HG02571 (cell line): ENCODE results near the gene HUNK.
"Not testable (repeated sequence)": the region's sequence is repeated elsewhere in the genome, so short reads cannot be mapped to it uniquely, and the experiment has no call there.

ENCODE experiments used
- ATAC-seq: cut with Tn5 transposase; IDR thresholded peaks from one replicate; pipeline ENCODE4 v1.9.1; 2021; ENCODE audit warnings: mild to moderate bottlenecking, moderate library complexity; ENCODE audit not compliant: unreplicated experiment

The HUNK gene

GRCh38 chr21:31870472-31871193 lies 2.2 kb upstream of the HUNK start:
- ATAC-seq: no peak

GRCh38 chr21:31871371-31871770 lies 1.4 kb upstream of the HUNK start:
- ATAC-seq: not testable (repeated sequence)

- no peak for ATAC-seq
Observed at GRCh38 chr21:31872072-31872451, 758 bp upstream of the HUNK start.

GRCh38 chr21:31873275-31873695 lies 465 bp downstream of the HUNK start:
- ATAC-seq: no peak

- no peak for ATAC-seq
Observed at GRCh38 chr21:31873696-31874599, 1.1 kb downstream of the HUNK start.

- ATAC-seq: no peak
Observed at GRCh38 chr21:31874812-31875212, 2.0 kb downstream of the HUNK start.

- no peak for ATAC-seq
Observed at GRCh38 chr21:31875496-31876015, 2.7 kb downstream of the HUNK start.

- no peak for ATAC-seq
Observed at GRCh38 chr21:31877463-31877957, 4.7 kb downstream of the HUNK start.

GRCh38 chr21:31878831-31879230 lies 6.0 kb downstream of the HUNK start:
- no peak for ATAC-seq

- no peak for ATAC-seq
Observed at GRCh38 chr21:31879241-31879650, 6.4 kb downstream of the HUNK start.

GRCh38 chr21:31879911-31880310 lies 7.1 kb downstream of the HUNK start:
- ATAC-seq: no peak

GRCh38 chr21:31880816-31881215 lies 8.0 kb downstream of the HUNK start:
- no peak for ATAC-seq

GRCh38 chr21:31882711-31883110 lies 9.9 kb downstream of the HUNK start:
- ATAC-seq: no peak

GRCh38 chr21:31885146-31885545 lies 12.3 kb downstream of the HUNK start:
- no peak for ATAC-seq

GRCh38 chr21:31886915-31887314 lies 14.1 kb downstream of the HUNK start:
- no peak for ATAC-seq

- no peak for ATAC-seq
Observed at GRCh38 chr21:31887391-31887841, 14.6 kb downstream of the HUNK start.

- ATAC-seq: no peak
Observed at GRCh38 chr21:31888936-31889371, 16.1 kb downstream of the HUNK start.

- ATAC-seq: no peak
Observed at GRCh38 chr21:31889460-31889859, 16.6 kb downstream of the HUNK start.

- no peak for ATAC-seq
Observed at GRCh38 chr21:31892686-31893085, 19.9 kb downstream of the HUNK start.

- ATAC-seq: no peak
Observed at GRCh38 chr21:31893851-31894415, 21.1 kb downstream of the HUNK start.

- no peak for ATAC-seq
Observed at GRCh38 chr21:31894457-31894856, 21.6 kb downstream of the HUNK start.
